SU-DHL-6 (cell line): ENCODE measurements around the gene VANGL1.

ENCODE experiments used
- H2AFZ ChIP-seq: fragments of 200-600 bp; sonication (generic); 2 replicates; pipeline ENCODE4 v1.6.1; 2014; ENCODE audit warnings: low read depth, mild to moderate bottlenecking, moderate library complexity, mixed read lengths, antibody characterized with exemption, low read length; ENCODE audit not compliant: severe bottlenecking
- H3F3A ChIP-seq: fragments of 200-600 bp; shearing (Covaris generic); 2 replicates; pipeline ENCODE4 v1.6.0; 2016; ENCODE audit warnings: antibody characterized with exemption, mild to moderate bottlenecking; ENCODE audit not compliant: insufficient read depth
- H3K27ac ChIP-seq: fragments of 200-600 bp; sonication (generic); 2 replicates; pipeline ENCODE4 v1.5.1; 2016; ENCODE audit warnings: low read depth, mild to moderate bottlenecking, low read length, moderate library complexity, mixed read lengths
- H3K27me3 ChIP-seq: fragments of 200-600 bp; sonication (generic), shearing (Covaris generic); 2 replicates; pipeline ENCODE4 v1.6.0; 2014; ENCODE audit warnings: mild to moderate bottlenecking, low read length
- H3K36me3 ChIP-seq: fragments of 200-600 bp; sonication (generic); 2 replicates; pipeline ENCODE4 v1.6.1; 2014; ENCODE audit warnings: mild to moderate bottlenecking, low read length, mixed read lengths
- H3K4me2 ChIP-seq: fragments of 300-600, 200-600 bp; shearing (Covaris generic), sonication (generic); 2 replicates; pipeline ENCODE4 v1.6.0; 2014; ENCODE audit warnings: low read length, low read depth, mild to moderate bottlenecking; ENCODE audit not compliant: poor library complexity, severe bottlenecking
- H3K4me3 ChIP-seq: fragments of 200-600 bp; sonication (generic); 2 replicates; pipeline ENCODE4 v1.5.1; 2014; ENCODE audit warnings: antibody characterized with exemption, low read length, mild to moderate bottlenecking, mixed read lengths; ENCODE audit not compliant: insufficient read depth, poor library complexity, severe bottlenecking
- H3K79me2 ChIP-seq: fragments of 200-600 bp; sonication (generic); 2 replicates; pipeline ENCODE4 v1.6.1; 2014; ENCODE audit warnings: mild to moderate bottlenecking, low read length, moderate library complexity; ENCODE audit not compliant: insufficient read depth
- H3K9ac ChIP-seq: fragments of 200-600 bp; sonication (generic); 2 replicates; pipeline ENCODE4 v1.7.0; 2014; ENCODE audit warnings: mild to moderate bottlenecking, low read length
- H3K9me2 ChIP-seq: fragments of 200-600 bp; sonication (generic); replicated peaks from 2 replicates; pipeline ENCODE4 v1.6.1; 2014; ENCODE audit warnings: low read length; ENCODE audit not compliant: insufficient read depth
- H3K9me3 ChIP-seq: fragments of 200-600 bp; sonication (generic); 2 replicates; pipeline ENCODE4 v1.6.1; 2014; ENCODE audit warnings: low read length, mixed read lengths; ENCODE audit not compliant: insufficient read depth
- H4K20me1 ChIP-seq: fragments of 200-600 bp; sonication (generic); 2 replicates; pipeline ENCODE4 v1.6.1; 2014; ENCODE audit warnings: low read depth, mild to moderate bottlenecking, antibody characterized with exemption, low read length, moderate library complexity, mixed read lengths
- CTCF ChIP-seq: fragments of 200-600 bp; sonication (generic); IDR thresholded peaks from one replicate; pipeline ENCODE4 v1.5.1; 2017; ENCODE audit warnings: antibody characterized with exemption, mild to moderate bottlenecking, low read length, moderate library complexity; ENCODE audit not compliant: insufficient read depth, poor library complexity, severe bottlenecking
- EZH2phosphoT487 ChIP-seq: fragments of 200-600 bp; sonication (generic), shearing (Covaris generic); conservative IDR thresholded peaks from 2 replicates; pipeline ENCODE4 v1.6.1; 2018; ENCODE audit warnings: mild to moderate bottlenecking, antibody characterized with exemption, low read length, moderate library complexity, mixed read lengths

The VANGL1 gene

GRCh38 chr1:115660151-115660550, 18.4 kb downstream of the VANGL1 start:
- H3K36me3 ChIP-seq, result no peaks in the 10 kb centered on the region
- no peaks in the 10 kb centered on the region for H3F3A ChIP-seq
- H4K20me1 ChIP-seq, result no peaks in the 10 kb centered on the region
- no peaks in the 10 kb centered on the region for H3K79me2 ChIP-seq
- H3K9me3 ChIP-seq, result no peaks in the 10 kb centered on the region
- no peak overlapping the region for H3K4me3 ChIP-seq
- no peak overlapping the region for H3K27ac ChIP-seq
- H2AFZ ChIP-seq, result no peak overlapping the region
- H3K9me2 ChIP-seq, result no peaks in the 10 kb centered on the region
- no peaks in the 10 kb centered on the region for H3K27me3 ChIP-seq
- no peak for TF ChIP-seq CTCF
- TF ChIP-seq EZH2phosphoT487, result no peak
- H3K4me2 ChIP-seq, result no peak overlapping the region
- H3K9ac ChIP-seq, result no peak overlapping the region

- Histone ChIP-seq H3F3A (no peaks in the 10 kb centered on the region), H3K9ac (no peak overlapping the region), H3K9me2 (no peaks in the 10 kb centered on the region), H3K27me3 (no peaks in the 10 kb centered on the region), H3K4me3 (no peak overlapping the region), H3K9me3 (no peaks in the 10 kb centered on the region), H2AFZ (no peak overlapping the region), H3K4me2 (no peak overlapping the region), H3K27ac (no peak overlapping the region), H3K36me3 (no peaks in the 10 kb centered on the region), H3K79me2 (no peaks in the 10 kb centered on the region), H4K20me1 (no peaks in the 10 kb centered on the region)
- TF ChIP-seq EZH2phosphoT487 (no peak), CTCF (no peak)
Measured at GRCh38 chr1:115661157-115661556, 19.4 kb downstream of the VANGL1 start.

- no peaks in the 10 kb centered on the region for H3F3A ChIP-seq
- no peaks in the 10 kb centered on the region for H3K36me3 ChIP-seq
- no peak overlapping the region for H3K27ac ChIP-seq
- H4K20me1 ChIP-seq, result no peaks in the 10 kb centered on the region
- no peak overlapping the region for H3K4me2 ChIP-seq
- H2AFZ ChIP-seq, result no peak overlapping the region
- no peaks in the 10 kb centered on the region for H3K9me3 ChIP-seq
- H3K9me2 ChIP-seq, result no peaks in the 10 kb centered on the region
- no peaks in the 10 kb centered on the region for H3K27me3 ChIP-seq
- no peak overlapping the region for H3K9ac ChIP-seq
- H3K79me2 ChIP-seq, result no peaks in the 10 kb centered on the region
- TF ChIP-seq EZH2phosphoT487, result no peak
- no peak overlapping the region for H3K4me3 ChIP-seq
Measured at GRCh38 chr1:115665319-115666096, 23.7 kb downstream of the VANGL1 start.

GRCh38 chr1:115666206-115666605, 24.4 kb downstream of the VANGL1 start:
- Histone ChIP-seq H3K27ac (no peak overlapping the region), H2AFZ (no peak overlapping the region), H3F3A (no peaks in the 10 kb centered on the region), H3K4me3 (no peak overlapping the region), H3K36me3 (no peaks in the 10 kb centered on the region), H3K9ac (no peak overlapping the region), H3K9me3 (no peaks in the 10 kb centered on the region), H3K4me2 (no peak overlapping the region), H3K27me3 (no peaks in the 10 kb centered on the region), H4K20me1 (no peaks in the 10 kb centered on the region), H3K9me2 (no peaks in the 10 kb centered on the region), H3K79me2 (no peaks in the 10 kb centered on the region)
- TF ChIP-seq CTCF, result no peak
- no peak for TF ChIP-seq EZH2phosphoT487
